NCI-H2196 treated with DMSO at 0.1 percent for 48 hours (cell line): ENCODE measurements around the gene MEOX1.

Experiments used
- DNase-seq: peaks from one replicate; lab custom pipeline; 2025; ENCODE audit not compliant: unreplicated experiment; lab: John Stamatoyannopoulos, UW

MEOX1 gene

GRCh38 chr17:43680461-43680860 is 18.7 kb upstream of the MEOX1 start:
- no peak for DNase-seq

GRCh38 chr17:43679911-43680310 is 18.2 kb upstream of the MEOX1 start:
- DNase-seq = no peak

DNA sequence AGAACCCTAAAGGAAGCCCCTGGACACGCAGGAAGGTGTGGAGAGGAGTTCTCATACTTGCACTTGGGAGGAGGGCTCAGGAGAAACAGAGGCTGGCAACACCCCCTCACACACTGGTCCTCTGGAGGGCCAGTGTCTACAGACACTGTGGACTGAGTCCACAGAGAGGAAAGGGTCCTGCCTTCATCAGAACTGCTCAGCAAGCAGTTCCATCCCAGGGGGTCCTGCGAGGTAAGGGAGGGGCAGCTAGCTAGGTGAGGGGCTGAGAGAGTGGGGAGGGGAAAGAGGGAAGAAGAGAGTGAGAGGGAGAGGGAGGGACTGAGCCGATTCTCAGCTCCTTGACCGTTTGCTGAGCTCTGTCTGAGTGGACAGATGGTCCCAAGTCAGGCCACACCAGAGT is 17.7 kb upstream of the MEOX1 start:
- no peak for DNase-seq

DNA sequence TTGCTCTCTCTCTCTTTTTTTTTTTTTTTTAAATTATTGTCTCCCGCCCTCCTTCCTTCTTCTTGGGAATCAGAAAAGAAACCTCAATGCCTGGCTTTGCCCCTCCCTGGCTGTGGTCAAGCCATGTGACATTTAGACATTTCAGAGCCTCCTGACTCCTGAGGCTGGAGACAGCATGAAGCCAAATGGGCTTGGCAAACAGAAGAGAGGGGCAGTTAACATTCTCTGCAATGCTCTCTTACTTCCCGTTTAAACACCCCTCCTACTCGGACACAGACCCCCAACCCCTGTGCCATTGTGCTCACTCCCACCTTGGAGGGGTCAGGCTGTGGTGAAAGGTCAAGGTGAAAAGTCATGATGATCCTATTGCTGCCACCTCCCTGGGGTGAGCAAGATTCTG is 14.7 kb upstream of the MEOX1 start:
- DNase-seq = no peak

DNA sequence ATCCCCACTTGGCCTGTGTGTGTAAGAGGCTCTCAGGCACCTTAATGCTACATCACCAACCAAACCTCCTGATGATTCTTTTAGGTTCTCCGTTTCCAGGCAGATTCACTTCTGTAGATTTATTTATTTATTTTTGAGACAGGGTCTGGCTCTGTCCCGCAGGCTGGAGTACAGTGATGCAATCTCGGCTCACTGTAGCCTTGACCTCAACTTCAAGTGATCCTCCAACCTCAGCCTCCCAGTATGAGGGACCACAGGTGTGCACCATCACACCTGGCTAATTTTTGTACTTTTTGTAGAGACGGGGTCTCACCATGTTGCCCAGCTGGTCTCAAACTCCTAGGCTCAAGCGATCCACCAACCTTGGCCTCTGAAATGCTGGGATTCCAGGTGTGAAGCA is 12.7 kb upstream of the MEOX1 start:
- no peak for DNase-seq

GRCh38 chr17:43673516-43674323 is 12.0 kb upstream of the MEOX1 start:
- DNase-seq = peak; percentile 16

DNA sequence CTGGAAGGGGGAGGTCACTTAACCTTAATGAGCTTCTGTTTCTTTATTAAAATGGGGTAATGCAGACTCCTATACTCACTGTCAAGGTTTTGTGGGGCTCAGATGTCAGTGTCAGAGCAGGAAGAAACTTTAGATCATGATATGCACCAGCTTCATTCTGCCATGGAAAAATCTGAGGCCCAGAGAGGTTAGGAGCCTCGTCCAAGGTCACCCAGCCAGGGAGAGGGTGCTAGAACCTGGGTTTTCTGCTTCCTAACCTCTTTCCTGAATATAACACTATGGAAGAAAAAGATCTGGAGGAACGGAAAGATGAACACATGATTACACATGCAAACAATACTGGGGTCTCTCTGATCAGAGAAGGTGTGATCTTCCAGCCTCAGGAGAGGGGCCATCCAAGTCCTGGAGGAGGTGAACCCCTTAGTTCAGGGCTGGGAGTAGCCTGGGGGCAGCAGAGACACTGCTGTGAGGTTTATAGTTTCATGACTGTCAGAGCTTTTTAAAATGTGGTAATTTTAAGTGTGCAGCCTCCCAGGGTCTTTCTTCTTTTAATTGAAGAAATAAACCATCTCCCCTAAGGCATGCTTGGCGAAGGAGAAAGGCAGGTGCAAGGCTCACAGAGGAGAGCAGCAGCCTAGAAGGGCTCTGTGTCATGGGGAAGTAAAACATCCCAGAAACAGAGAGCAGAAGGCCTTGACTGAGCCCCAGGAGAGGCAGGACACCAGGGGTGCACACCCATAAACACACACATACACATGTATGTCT is 10.2 kb upstream of the MEOX1 start:
- no peak for DNase-seq

DNA sequence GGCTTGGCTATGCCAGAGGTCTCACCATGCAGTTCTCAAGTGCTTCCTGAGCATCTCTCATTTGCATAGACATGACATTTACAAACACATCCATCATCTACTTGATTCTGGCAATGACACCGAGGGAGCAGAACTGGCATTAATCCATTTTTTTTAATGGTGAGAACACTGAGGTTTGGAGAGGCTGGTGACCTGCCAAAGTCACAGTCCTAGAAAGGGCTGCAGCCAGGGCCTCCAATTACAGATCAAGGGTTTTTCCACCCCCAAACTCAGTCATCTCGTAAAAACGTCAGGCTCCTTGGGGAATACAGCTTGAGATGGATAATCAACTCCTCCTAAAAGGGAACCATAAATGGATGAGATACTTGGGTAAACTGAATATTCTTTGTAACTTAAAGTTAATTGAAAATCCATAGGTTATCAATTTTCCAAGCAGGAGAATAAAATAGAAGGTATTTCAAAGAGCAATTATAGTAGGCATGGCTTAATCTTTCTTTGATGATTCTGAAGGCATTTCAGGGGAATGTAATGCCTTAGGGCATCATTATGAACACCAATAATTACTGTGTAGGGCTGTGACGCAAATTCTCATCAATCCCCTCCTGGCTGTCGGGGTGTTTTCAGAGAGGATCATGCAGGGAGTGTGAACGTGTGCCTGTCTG is 9.4 kb upstream of the MEOX1 start:
- peak; percentile 33 for DNase-seq

DNA sequence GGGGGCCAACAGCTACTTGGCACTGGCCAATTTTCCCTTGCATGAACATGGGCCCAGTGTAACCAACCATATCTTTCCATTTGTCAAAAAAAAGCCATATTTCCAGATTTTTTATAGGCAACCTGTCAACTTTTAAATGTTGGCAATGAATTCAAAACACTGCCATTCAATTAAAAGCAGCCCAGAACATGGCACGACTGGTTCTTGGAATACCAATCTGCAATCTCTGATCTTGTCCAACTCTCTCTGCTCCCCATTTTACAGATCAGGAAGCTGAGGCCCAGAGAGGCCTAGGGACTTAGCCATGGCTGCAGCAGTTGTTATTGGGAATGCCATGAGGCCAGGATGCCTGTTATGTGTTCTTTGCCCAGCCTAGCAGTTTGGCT is 8.9 kb upstream of the MEOX1 start:
- no peak for DNase-seq

GRCh38 chr17:43669971-43670644 is 8.4 kb upstream of the MEOX1 start:
- DNase-seq = peak; percentile 37

GRCh38 chr17:43667947-43668348 is 6.2 kb upstream of the MEOX1 start:
- DNase-seq = no peak

GRCh38 chr17:43667506-43667905 is 5.8 kb upstream of the MEOX1 start:
- no peak for DNase-seq

GRCh38 chr17:43665937-43666236 is 4.2 kb upstream of the MEOX1 start:
- DNase-seq = no peak

DNA sequence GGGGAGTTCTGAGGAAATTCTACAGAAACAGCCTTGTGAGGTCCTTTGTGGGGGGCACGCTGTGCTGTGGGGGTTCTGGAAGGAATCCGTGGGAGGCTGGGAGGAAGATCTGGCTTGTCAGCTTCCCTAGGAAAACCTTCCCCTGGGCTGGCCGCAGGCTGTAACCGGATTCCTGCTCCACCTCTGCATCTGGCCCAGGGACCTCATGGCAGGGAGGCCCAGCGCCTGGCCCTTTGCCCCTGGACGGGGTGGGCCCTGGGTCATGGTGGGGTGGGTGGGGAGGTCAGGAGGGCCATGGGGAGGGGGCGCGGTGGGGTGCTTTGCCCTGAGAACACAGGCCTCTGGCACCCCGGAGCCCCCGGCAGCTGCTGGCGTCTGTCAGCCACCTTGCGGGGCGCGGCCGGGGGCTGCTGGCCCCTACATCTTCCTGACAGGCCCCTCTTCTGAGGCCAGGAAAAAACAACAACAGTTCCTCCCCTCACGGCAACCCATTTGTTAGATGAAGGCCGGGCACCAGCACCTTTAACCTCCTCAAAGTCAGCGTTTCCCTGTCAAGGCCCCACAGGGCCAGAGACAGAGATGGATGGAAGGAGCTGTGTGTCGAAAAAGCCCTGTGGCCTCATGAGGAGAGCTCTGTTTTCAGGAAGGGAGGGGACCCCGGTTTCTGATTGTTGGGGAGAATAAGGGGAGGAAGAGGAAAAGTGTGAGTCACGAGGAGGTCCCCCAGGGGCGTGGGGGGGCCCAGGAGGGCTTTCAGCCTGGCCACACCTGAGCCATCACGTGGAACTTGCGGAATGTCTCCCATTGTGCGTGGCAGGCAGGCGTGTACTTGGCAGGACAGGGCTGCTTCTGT is 3.6 kb upstream of the MEOX1 start:
- DNase-seq = no peak

DNA sequence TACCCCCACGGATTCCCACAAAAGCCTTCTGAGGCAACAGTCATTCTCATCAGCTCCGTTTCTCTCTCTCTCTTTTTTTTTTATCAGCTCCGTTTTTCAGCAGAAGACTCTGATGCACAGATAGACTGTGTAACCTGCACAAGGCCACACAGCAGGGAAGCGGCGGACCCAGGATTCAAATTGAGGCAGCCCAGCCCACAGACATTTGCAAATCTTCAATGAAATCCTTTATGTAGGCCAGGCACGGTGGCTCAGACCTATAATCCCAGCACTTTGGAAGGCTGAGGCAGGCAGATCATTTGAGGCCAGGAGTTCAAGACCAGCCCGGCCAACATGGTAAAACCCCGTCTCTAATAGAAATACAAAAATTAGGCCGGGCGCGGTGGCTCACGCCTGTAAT is 2.4 kb upstream of the MEOX1 start:
- no peak for DNase-seq

DNA sequence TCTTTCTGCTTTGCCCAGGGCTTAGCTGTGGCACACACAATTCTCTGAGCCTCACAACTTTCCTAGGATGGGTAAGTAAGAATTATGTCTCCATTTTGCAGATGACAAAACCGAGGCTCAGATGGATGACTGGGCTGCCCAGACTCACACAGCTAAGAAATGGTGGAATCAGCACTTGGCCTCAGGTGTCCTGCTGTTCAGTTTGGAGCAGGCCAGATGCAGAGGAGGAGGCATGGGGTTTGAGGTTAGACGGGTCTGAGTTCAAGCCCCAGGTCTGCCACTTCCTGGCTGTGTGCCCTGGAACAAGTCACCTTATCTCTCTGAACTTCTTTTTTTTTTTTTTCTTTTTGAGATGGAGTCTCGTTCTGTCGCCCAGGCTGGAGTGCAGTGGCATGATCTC is 1.7 kb upstream of the MEOX1 start:
- DNase-seq = no peak

DNA sequence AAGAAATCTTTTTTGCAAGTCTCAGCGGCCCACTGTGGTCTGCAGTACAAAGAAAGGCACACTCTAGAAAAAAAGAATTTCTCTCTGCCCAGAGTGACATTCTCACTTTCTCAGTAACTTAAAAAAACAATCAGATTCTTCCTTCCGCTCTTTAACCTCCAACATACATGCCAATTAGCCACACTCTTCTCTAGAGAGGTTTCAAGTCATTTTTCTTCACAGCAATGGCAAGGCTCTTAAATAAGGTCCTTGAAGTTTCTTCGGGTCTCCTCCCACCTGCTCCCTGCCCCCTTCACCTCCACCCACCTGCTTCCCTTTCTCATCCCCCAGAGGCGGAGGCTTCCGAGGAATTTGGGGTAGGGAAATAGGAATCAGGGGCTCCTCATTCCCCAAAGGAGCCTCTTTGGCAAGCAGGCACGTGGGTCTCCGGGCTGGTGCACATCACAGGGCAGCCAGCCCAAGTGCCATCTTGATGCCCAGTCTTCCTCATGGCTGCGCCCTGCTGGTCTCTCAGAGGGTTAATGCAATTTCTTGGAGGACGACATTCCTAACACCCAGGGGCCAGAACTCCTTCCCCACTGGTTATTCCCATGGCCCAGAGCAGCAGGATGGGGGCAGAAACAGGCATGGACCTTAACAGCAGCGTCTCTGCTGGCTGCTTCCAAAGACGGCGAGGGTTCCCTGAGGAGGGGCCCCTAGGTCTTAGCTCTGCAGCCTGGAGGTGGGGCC is 855 bp upstream of the MEOX1 start:
- DNase-seq = no peak

DNA sequence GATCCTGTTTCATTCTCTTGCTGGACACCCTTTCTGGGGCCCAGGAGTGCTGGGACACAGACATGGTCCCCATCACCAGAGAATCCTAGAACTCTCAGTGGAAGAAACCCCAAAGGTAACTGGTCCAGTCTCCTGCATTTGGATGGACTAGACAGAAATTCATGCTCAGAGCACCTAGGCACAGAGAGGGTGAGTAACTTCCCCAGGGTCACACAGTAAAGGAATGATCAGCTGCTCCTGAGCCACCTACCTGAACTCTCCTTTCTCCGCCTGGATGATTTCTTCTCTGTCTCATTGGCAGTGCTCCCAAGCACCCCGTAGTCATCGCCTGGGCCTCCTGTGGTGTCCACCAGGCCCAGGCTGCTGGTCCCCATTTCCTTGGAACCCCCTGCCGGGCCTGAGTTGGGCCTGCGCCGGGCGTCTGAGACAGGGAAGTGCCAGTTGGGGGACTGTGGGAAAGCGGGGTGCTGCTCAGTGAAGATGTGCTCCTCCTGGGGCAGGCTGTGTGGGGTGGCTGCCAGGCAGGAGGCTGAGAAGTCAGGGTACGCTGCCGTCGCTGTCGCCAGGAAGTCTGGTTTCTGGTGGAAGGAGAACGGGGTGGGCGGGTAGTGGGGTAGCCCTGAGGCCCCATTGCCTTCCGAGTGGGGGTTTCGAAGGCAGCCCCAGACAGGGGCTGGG is 767 bp downstream of the MEOX1 start:
- no peak for DNase-seq

DNA sequence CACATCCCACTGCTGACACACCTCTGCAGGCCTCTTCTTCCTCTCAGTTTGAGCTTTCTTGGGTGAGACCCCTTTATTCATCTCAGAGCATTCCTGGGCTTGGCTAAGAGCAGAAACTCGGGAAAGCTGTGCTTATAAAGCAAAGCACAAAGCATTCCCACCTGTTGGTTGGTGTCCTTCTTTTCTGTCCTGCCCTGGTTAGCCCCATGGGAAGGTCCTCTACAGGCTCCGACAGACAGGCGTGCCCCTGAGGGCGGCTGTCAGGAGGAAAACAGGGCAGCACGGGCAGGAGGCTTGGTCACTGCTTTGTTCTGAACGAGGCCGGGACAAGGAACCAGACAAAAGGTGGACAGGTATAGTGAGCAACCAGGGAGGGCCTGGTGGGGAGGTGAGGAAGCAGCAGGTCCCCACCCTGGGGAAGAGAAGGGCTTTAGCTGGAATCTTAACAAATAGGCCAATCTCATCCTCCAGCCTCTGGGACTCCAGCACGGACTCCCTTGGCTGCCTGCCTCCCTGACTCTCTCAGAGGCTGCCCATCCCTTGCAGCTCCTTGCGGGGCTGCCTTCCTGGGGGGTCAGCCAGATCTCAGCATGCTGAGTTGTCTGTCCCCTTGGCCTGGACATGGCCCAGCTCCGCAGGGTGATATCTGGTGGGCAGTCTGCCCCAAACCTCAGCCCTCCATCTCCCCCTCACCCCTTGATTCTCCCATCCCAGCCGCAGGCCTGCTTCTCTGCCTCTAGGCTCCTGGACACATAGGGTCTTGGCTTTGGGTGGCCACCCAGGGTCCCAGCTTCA is 1.7 kb downstream of the MEOX1 start:
- DNase-seq = no peak
